GM18861 (cell line): ENCODE results near the gene HK1.

Experiments used
- ATAC-seq: cut with Tn5 transposase; IDR thresholded peaks from one replicate; pipeline ENCODE4 v1.9.1; 2021; ENCODE audit not compliant: unreplicated experiment

The HK1 gene

GRCh38 chr10:69344591-69345252, 66.4 kb downstream of the HK1 start:
- ATAC-seq = no peak

GRCh38 chr10:69345402-69345801, 67.1 kb downstream of the HK1 start:
- ATAC-seq = no peak

GRCh38 chr10:69345890-69346474, 67.7 kb downstream of the HK1 start:
- ATAC-seq = no peak

- ATAC-seq = no peak
These were observed 68.5 kb downstream of the HK1 start for GRCh38 chr10:69346776-69347175.

- no peak for ATAC-seq
These were observed 70.7 kb downstream of the HK1 start for GRCh38 chr10:69348816-69349541.

- no peak for ATAC-seq
These were observed 71.2 kb downstream of the HK1 start for GRCh38 chr10:69349542-69349888.

GRCh38 chr10:69351589-69351988, 73.3 kb downstream of the HK1 start:
- no peak for ATAC-seq

GRCh38 chr10:69352569-69353264, 74.4 kb downstream of the HK1 start:
- ATAC-seq = no peak

GRCh38 chr10:69353977-69354635, 75.8 kb downstream of the HK1 start:
- no peak for ATAC-seq

GRCh38 chr10:69356187-69356586, 77.9 kb downstream of the HK1 start:
- no peak for ATAC-seq

GRCh38 chr10:69358148-69358795, 80.0 kb downstream of the HK1 start:
- no peak for ATAC-seq

- ATAC-seq = no peak
These were observed 80.9 kb downstream of the HK1 start for GRCh38 chr10:69359148-69359547.

- ATAC-seq = no peak
These were observed 81.3 kb downstream of the HK1 start for GRCh38 chr10:69359594-69359993.

- no peak for ATAC-seq
These were observed 82.4 kb downstream of the HK1 start for GRCh38 chr10:69360485-69361302.

GRCh38 chr10:69361303-69361614, 83.0 kb downstream of the HK1 start:
- ATAC-seq = no peak

GRCh38 chr10:69362471-69362954, 84.2 kb downstream of the HK1 start:
- ATAC-seq = no peak

- no peak for ATAC-seq
These were observed 85.4 kb downstream of the HK1 start for GRCh38 chr10:69363666-69364065.

GRCh38 chr10:69364232-69364940, 86.1 kb downstream of the HK1 start:
- ATAC-seq = no peak

- ATAC-seq = no peak
These were observed 88.4 kb downstream of the HK1 start for GRCh38 chr10:69366738-69367137.
